RWPE2 (cell line): ENCODE measurements around the gene MTG2.
A peak's percentile ranks its signal among the peaks of the same experiment; 100 is the strongest.

Experiments used
- ATAC-seq: fragments of 200-7000 bp; cut with Tn5 transposase; 3 replicates; pipeline ENCODE4 v1.9.1; 2021; ENCODE audit warnings: low read depth
- DNase-seq: peaks from one replicate; pipeline ENCODE4 v3.0.0-alpha.2; 2020; ENCODE audit warnings: low spot score
- H3K27ac ChIP-seq: fragments of 450-650 bp; 2 replicates; pipeline ENCODE4 v1.5.1; 2017; ENCODE audit warnings: mild to moderate bottlenecking; ENCODE audit not compliant: poor library complexity, severe bottlenecking
- H3K27me3 ChIP-seq: fragments of 250-450 bp; sonication (Bioruptor Pico); 2 replicates; pipeline ENCODE4 v1.5.1; 2021; ENCODE audit warnings: mild to moderate bottlenecking, moderate library complexity; ENCODE audit not compliant: insufficient read depth, poor library complexity, severe bottlenecking
- H3K36me3 ChIP-seq: fragments of 250-450 bp; sonication (Bioruptor Pico); 2 replicates; pipeline ENCODE4 v1.5.1; 2020; ENCODE audit warnings: low read depth, mild to moderate bottlenecking, moderate library complexity
- H3K4me1 ChIP-seq: fragments of 250-450 bp; sonication (Bioruptor Pico); 2 replicates; pipeline ENCODE4 v1.5.1; 2021; ENCODE audit warnings: mild to moderate bottlenecking, moderate library complexity; ENCODE audit not compliant: insufficient read depth, poor library complexity, severe bottlenecking
- H3K4me3 ChIP-seq: fragments of 250-450 bp; sonication (Bioruptor Pico); 2 replicates; pipeline ENCODE4 v1.5.1; 2021; ENCODE audit warnings: mild to moderate bottlenecking, moderate library complexity; ENCODE audit not compliant: severe bottlenecking
- H3K9me3 ChIP-seq: fragments of 250-450 bp; sonication (Bioruptor Pico); 2 replicates; pipeline ENCODE4 v1.5.1; 2021; ENCODE audit warnings: mild to moderate bottlenecking, moderate library complexity; ENCODE audit not compliant: severe bottlenecking
- TF ChIP-seq, protein P1 (sequence below): fragments of 450-650 bp; IDR thresholded peaks from one replicate; pipeline ENCODE4 v1.5.1; 2017; ENCODE audit warnings: mild to moderate bottlenecking, moderate library complexity; ENCODE audit not compliant: poor library complexity, severe bottlenecking

Gene MTG2

DNA sequence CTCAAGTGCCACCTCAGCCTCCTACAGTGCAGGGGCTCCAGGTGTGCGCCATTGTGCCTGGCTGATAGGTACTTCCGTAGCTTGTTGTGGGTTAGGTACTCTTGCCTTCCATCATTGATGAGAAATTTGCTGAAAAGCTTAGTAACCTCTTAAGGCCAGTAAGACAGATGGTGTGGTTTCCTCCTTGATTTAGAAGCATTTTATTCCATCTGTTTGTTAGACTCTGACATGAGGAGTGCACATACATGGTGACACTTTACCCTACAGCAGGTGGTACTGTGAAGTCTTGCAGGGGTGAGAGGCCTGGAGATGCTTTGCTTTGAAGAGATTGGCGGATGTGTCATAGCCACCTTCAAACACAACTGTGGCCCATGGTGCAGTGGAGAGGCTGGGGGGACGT lies 14.8 kb upstream of the MTG2 start:
- no peaks in the 10 kb centered on the region for H3K27me3 ChIP-seq
- ATAC-seq, result no peak

GRCh38 chr20:62168890-62169435 lies 13.9 kb upstream of the MTG2 start:
- Histone ChIP-seq H3K27me3 (no peaks in the 10 kb centered on the region), H3K4me1 (no peaks in the 10 kb centered on the region), H3K9me3 (no peaks in the 10 kb centered on the region), H3K36me3 (peaks cover 56% of the 10 kb centered on the region), H3K4me3 (no peak overlapping the region), H3K27ac (no peak overlapping the region)
- DNase-seq, result peak; percentile 91
- TF ChIP-seq, protein P1, sequence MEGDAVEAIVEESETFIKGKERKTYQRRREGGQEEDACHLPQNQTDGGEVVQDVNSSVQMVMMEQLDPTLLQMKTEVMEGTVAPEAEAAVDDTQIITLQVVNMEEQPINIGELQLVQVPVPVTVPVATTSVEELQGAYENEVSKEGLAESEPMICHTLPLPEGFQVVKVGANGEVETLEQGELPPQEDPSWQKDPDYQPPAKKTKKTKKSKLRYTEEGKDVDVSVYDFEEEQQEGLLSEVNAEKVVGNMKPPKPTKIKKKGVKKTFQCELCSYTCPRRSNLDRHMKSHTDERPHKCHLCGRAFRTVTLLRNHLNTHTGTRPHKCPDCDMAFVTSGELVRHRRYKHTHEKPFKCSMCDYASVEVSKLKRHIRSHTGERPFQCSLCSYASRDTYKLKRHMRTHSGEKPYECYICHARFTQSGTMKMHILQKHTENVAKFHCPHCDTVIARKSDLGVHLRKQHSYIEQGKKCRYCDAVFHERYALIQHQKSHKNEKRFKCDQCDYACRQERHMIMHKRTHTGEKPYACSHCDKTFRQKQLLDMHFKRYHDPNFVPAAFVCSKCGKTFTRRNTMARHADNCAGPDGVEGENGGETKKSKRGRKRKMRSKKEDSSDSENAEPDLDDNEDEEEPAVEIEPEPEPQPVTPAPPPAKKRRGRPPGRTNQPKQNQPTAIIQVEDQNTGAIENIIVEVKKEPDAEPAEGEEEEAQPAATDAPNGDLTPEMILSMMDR, result no peak
- no peak for ATAC-seq

More for the DNA sequence above, 14.8 kb upstream of the MTG2 start:
- DNase-seq, result peak; percentile 29
- no peak overlapping the region for H3K4me3 ChIP-seq
- no peaks in the 10 kb centered on the region for H3K9me3 ChIP-seq
- peaks cover 54% of the 10 kb centered on the region for H3K36me3 ChIP-seq
- no peaks in the 10 kb centered on the region for H3K4me1 ChIP-seq
- TF ChIP-seq, protein P1, result no peak
- no peak overlapping the region for H3K27ac ChIP-seq

DNA sequence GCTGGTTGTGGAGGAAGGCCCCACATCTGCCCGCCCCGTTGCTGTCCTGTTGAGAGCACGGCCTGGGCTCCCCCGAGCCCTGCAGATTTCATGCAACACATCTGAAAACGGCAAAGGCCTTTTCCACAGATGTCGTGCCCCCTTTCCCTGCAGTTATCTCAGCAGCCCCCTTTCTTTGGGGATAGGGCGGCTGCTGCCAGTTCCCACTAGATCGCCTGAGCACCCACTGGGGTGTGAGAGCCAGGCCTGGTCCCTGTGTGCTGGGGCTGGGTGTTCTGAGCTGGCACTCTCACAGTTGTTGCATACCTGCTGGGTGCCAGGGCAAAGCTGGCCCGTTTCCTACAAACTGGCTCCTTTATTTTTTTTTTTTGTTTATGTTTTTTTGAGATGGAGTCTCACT lies 12.3 kb upstream of the MTG2 start:
- Histone ChIP-seq H3K27ac (no peak overlapping the region), H3K36me3 (peaks cover 55% of the 10 kb centered on the region), H3K27me3 (no peaks in the 10 kb centered on the region), H3K4me1 (no peaks in the 10 kb centered on the region), H3K9me3 (no peaks in the 10 kb centered on the region), H3K4me3 (no peak overlapping the region)
- TF ChIP-seq, protein P1, result no peak
- DNase-seq, result peak; percentile 80
- no peak for ATAC-seq

DNA sequence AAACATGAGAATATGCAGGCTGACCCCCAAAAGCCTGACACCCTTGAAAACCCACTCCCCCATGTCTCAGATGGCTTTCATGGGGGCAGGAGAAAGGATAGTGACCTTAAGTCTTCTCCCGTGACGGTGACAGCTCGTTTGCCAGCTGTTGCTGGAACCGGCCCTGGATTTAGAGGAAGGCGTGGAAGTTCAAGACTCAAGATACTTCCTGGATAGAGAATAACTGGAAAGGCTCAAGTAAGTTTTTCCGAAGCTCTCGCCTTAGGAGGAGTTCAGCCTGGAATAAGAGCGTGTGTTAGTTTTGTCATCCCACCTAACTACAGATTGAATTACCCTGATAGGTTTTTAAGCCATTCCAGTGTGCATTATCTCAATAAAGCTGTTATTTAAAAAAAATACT lies 11.6 kb upstream of the MTG2 start:
- ATAC-seq (no peak), DNase-seq (peak; percentile 70)
- Histone ChIP-seq H3K4me1 (no peaks in the 10 kb centered on the region), H3K27me3 (no peaks in the 10 kb centered on the region), H3K27ac (no peak overlapping the region), H3K4me3 (no peak overlapping the region), H3K9me3 (no peaks in the 10 kb centered on the region), H3K36me3 (peaks cover 54% of the 10 kb centered on the region)
- TF ChIP-seq, protein P1, result no peak

DNA sequence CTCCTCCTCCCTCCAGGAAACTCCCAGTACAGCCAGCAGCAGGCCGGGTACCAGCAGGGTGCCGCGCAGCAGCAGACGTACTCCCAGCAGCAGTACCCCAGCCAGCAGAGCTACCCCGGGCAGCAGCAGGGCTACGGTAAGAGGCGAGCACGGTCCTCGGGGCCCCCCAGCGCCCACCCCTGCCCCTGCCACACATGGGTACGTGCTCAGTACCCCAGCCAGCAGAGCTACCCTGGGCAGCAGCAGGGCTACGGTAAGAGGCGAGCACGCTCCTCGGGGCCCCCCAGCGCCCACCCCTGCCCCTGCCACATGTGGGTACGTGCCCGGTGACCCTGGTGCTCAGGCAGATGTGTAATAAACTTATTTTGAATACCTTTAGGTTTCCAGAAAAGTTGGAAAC lies 10.2 kb upstream of the MTG2 start:
- TF ChIP-seq, protein P1, result no peak
- H3K4me3 ChIP-seq, result no peak overlapping the region
- H3K9me3 ChIP-seq, result no peaks in the 10 kb centered on the region
- no peak overlapping the region for H3K27ac ChIP-seq
- H3K27me3 ChIP-seq, result no peaks in the 10 kb centered on the region
- H3K4me1 ChIP-seq, result no peaks in the 10 kb centered on the region
- peak; percentile 79 for DNase-seq
- no peak for ATAC-seq
- peaks cover 48% of the 10 kb centered on the region for H3K36me3 ChIP-seq
